HFF-Myc (cell line): Measurements from ENCODE around the gene SHD.
"Not testable (repeated sequence)": the region's sequence is repeated elsewhere in the genome, so short reads cannot be mapped to it uniquely, and the experiment has no call there.

Experiments used
- DNase-seq: peaks from one replicate; pipeline ENCODE4 v3.0.0-alpha.2; 2011; ENCODE audit warnings: low read depth; ENCODE audit errors: extremely low read depth
- H3K4me3 ChIP-seq: replicated peaks from 2 replicates; pipeline ENCODE4 v1.5.1; 2011; ENCODE audit warnings: low read depth, mild to moderate bottlenecking, control low read depth, low read length
- CTCF ChIP-seq: IDR thresholded peaks from 2 replicates; pipeline ENCODE4 v1.5.1; 2012; ENCODE audit warnings: mild to moderate bottlenecking, low read depth, low read length, control low read depth; ENCODE audit errors: missing control alignments

Gene SHD

GRCh38 chr19:4278419-4279266 lies at the start of gene SHD:
Gene SHD (plus strand): TSS chr19:4279266. CDS start chr19:4280064, 798 bp downstream.
- no peak for DNase-seq
- H3K4me3 ChIP-seq = no peak within 1 kb of the TSS
- no peak for TF ChIP-seq CTCF

- not testable (repeated sequence) for DNase-seq, H3K4me3 ChIP-seq
Measured at GRCh38 chr19:4230237-4230636, 48.8 kb upstream of the SHD start.

- DNase-seq, H3K4me3 ChIP-seq: not testable (repeated sequence)
Measured at GRCh38 chr19:4231521-4231920, 47.5 kb upstream of the SHD start.

GRCh38 chr19:4232139-4232538 lies 46.9 kb upstream of the SHD start:
- H3K4me3 ChIP-seq, DNase-seq: not testable (repeated sequence)

- DNase-seq = no peak
- no peak for TF ChIP-seq CTCF
- no peak overlapping the region for H3K4me3 ChIP-seq
Measured at GRCh38 chr19:4232614-4233281, 46.3 kb upstream of the SHD start.

GRCh38 chr19:4233282-4233853 lies 45.7 kb upstream of the SHD start:
- TF ChIP-seq CTCF = peak; percentile 87
- DNase-seq = no peak
- H3K4me3 ChIP-seq = no peak overlapping the region

- DNase-seq = no peak
- no peak overlapping the region for H3K4me3 ChIP-seq
- no peak for TF ChIP-seq CTCF
Measured at GRCh38 chr19:4234142-4234861, 44.8 kb upstream of the SHD start.

- no peak for DNase-seq
- H3K4me3 ChIP-seq = no peak overlapping the region
- no peak for TF ChIP-seq CTCF
Measured at GRCh38 chr19:4234862-4235201, 44.2 kb upstream of the SHD start.

GRCh38 chr19:4237510-4237909 lies 41.6 kb upstream of the SHD start:
- not testable (repeated sequence) for DNase-seq, H3K4me3 ChIP-seq
